Liver (tissue), 3 donors: ENCODE results near the gene ANKRD35.

Experiments used
- ATF3 ChIP-seq: IDR thresholded peaks from 2 replicates; pipeline ENCODE4 v1.6.1; 2016; ENCODE audit warnings: antibody characterized with exemption
- CTCF ChIP-seq: fragments of 150-350 bp; IDR thresholded peaks from 2 replicates; pipeline ENCODE4 v1.5.1; 2017; ENCODE audit warnings: improper control_type of control experiment, low read depth, low read length; ENCODE audit not compliant: missing input control
- EGR1 ChIP-seq, 2 donors: IDR thresholded peaks; 2 replicates each; pipeline ENCODE4 v1.6.1; 2016 to 2018; ENCODE audit warnings: antibody characterized with exemption in 2 of 2, low read depth in 2 of 2
- GABPA ChIP-seq, 2 donors: IDR thresholded peaks in 1 of 2; conservative IDR thresholded peaks in 1 of 2; 2 replicates each; pipeline ENCODE4 v1.6.1; 2016; ENCODE audit warnings: antibody characterized with exemption in 2 of 2, mild to moderate bottlenecking in 1 of 2, moderate library complexity in 1 of 2
- HNF4G ChIP-seq: IDR thresholded peaks from 2 replicates; pipeline ENCODE4 v1.6.1; 2016; ENCODE audit warnings: antibody characterized with exemption
- TAF1 ChIP-seq: conservative IDR thresholded peaks from 2 replicates; pipeline ENCODE4 v1.6.1; 2016; ENCODE audit warnings: antibody characterized with exemption, mild to moderate bottlenecking
- YY1 ChIP-seq: IDR thresholded peaks from 2 replicates; pipeline ENCODE4 v1.6.1; 2016; ENCODE audit warnings: antibody characterized with exemption, mild to moderate bottlenecking
- TF ChIP-seq, protein P1 (sequence below): IDR thresholded peaks from 2 replicates; pipeline ENCODE4 v1.6.1; 2016; ENCODE audit warnings: antibody characterized with exemption, mild to moderate bottlenecking
- donor health status: healthy.
- donor health status: healthy.

- TF ChIP-seq CTCF (peak; percentile 6), EGR1 (IDR thresholded peaks at IDR 0.05; ENCODE audit: low read depth in 2 of 2) (no peak), GABPA (IDR thresholded peaks at IDR 0.05 in 1 of 2, conservative IDR thresholded peaks at IDR 0.05 in 1 of 2) (no peak), HNF4G (no peak), ATF3 (no peak), YY1 (peak; percentile 59), TAF1 (no peak)
- TF ChIP-seq, protein P1, sequence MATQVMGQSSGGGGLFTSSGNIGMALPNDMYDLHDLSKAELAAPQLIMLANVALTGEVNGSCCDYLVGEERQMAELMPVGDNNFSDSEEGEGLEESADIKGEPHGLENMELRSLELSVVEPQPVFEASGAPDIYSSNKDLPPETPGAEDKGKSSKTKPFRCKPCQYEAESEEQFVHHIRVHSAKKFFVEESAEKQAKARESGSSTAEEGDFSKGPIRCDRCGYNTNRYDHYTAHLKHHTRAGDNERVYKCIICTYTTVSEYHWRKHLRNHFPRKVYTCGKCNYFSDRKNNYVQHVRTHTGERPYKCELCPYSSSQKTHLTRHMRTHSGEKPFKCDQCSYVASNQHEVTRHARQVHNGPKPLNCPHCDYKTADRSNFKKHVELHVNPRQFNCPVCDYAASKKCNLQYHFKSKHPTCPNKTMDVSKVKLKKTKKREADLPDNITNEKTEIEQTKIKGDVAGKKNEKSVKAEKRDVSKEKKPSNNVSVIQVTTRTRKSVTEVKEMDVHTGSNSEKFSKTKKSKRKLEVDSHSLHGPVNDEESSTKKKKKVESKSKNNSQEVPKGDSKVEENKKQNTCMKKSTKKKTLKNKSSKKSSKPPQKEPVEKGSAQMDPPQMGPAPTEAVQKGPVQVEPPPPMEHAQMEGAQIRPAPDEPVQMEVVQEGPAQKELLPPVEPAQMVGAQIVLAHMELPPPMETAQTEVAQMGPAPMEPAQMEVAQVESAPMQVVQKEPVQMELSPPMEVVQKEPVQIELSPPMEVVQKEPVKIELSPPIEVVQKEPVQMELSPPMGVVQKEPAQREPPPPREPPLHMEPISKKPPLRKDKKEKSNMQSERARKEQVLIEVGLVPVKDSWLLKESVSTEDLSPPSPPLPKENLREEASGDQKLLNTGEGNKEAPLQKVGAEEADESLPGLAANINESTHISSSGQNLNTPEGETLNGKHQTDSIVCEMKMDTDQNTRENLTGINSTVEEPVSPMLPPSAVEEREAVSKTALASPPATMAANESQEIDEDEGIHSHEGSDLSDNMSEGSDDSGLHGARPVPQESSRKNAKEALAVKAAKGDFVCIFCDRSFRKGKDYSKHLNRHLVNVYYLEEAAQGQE = no peak
These were observed 33.6 kb upstream of the ANKRD35 start for GRCh38 chr1:145918992-145919939.
